ENCODE measurements around the gene WWOX.

Gene WWOX

DNA sequence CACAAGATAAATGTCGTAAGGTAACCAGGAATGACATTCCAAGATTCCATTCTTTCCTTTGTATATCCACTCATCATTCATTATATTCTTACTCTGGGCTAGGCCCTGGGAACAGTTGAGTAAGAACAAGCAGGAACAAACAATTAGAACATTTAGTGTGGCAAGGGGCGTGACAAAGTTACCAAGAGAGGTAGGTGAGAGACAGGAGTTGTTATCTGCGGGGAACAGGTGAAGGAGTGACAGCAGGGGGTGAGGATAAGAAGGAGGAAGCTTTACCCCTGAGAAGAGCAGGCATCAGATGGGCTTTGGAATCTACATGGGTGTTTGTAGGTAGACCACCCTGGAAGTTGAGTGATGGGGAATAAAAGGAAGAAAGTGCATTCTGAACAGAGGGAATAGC lies 568.9 kb downstream of the WWOX start:
- no peak overlapping the region for H3K4me3 ChIP-seq (ENCODE audit: low read length)
- H3K27me3 ChIP-seq (ENCODE audit: control insufficient read depth, insufficient read depth, low read length), result no peaks in the 10 kb centered on the region
- no peaks in the 10 kb centered on the region for H3K36me3 ChIP-seq (ENCODE audit: control insufficient read depth, insufficient read depth, low read length)
- no peaks in the 10 kb centered on the region for H3K9me3 ChIP-seq (ENCODE audit: control insufficient read depth, low read length)
- no peak overlapping the region for H3K9ac ChIP-seq (ENCODE audit: low read length)
- peaks cover 4% of the 10 kb centered on the region for H3K4me1 ChIP-seq (ENCODE audit: control insufficient read depth, insufficient read depth, low read length)

DNA sequence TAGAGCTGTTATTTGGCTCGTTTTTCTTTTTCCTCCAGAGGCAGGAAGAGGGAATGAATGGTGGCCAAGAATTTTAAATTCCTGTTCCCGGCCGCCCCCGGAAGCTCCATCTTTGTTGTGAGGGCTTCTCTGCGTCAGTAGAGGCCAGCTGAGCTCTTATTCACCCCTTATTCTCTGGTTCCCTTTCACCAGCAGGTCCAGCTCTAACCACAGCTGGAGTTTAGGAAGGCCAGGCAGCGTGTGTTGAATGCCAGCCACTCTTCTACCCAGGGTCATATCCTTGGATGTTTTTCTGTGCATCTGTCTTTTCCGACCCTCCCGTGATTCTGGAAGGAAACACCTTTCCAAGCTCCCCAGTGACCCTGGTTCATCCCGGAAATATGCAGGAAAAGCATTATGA lies 570.5 kb downstream of the WWOX start:
- Histone ChIP-seq H3K4me1 (ENCODE audit: control insufficient read depth, insufficient read depth, low read length) (peaks cover 4% of the 10 kb centered on the region), H3K9me3 (ENCODE audit: control insufficient read depth, low read length) (no peaks in the 10 kb centered on the region), H3K36me3 (ENCODE audit: control insufficient read depth, insufficient read depth, low read length) (no peaks in the 10 kb centered on the region), H3K27me3 (ENCODE audit: control insufficient read depth, insufficient read depth, low read length) (no peaks in the 10 kb centered on the region), H3K4me3 (ENCODE audit: low read length) (no peak overlapping the region), H3K9ac (ENCODE audit: low read length) (no peak overlapping the region)

DNA sequence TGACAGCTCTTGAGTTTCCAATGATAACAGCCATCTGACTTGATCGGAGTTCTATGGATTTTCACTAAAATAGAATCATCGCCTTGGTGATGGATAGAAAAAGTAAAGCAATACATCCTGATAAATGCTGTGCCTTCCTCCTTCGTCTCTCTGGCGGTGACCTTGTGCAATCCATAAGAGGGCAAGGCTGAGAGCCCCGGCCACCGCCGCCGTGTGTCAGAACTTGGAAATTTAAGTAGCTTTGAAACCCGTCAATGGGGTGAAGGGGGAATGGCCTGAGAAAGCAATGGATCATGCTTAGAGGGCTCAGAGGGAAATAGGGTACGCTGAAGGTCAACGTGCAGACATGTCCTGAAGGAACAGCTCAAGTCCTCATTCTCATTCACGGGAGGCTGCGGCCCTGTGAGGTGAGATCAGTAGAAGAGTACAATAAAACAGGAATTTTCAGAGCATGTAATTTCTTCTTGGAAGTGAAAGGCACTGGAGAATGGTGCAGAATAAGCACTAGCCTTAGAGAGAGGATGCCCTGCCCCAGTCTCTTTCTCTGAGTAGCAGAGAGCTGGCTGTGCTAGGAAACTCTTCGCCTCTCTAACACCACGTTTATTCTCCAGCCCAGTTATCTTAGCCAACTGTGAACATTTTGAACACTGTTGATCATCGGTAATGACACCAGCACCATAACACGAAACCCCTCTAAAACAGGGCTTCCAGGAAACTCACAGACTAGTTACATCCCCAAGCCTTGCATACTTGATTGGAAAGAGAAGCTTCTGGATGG lies 573.5 kb downstream of the WWOX start:
- H3K4me1 ChIP-seq (ENCODE audit: control insufficient read depth, insufficient read depth, low read length), result peaks cover 4% of the 10 kb centered on the region
- H3K9me3 ChIP-seq (ENCODE audit: control insufficient read depth, low read length), result no peaks in the 10 kb centered on the region
- no peaks in the 10 kb centered on the region for H3K27me3 ChIP-seq (ENCODE audit: control insufficient read depth, insufficient read depth, low read length)
- H3K9ac ChIP-seq (ENCODE audit: low read length), result no peak overlapping the region
- no peak overlapping the region for H3K4me3 ChIP-seq (ENCODE audit: low read length)
- H3K36me3 ChIP-seq (ENCODE audit: control insufficient read depth, insufficient read depth, low read length), result no peaks in the 10 kb centered on the region

DNA sequence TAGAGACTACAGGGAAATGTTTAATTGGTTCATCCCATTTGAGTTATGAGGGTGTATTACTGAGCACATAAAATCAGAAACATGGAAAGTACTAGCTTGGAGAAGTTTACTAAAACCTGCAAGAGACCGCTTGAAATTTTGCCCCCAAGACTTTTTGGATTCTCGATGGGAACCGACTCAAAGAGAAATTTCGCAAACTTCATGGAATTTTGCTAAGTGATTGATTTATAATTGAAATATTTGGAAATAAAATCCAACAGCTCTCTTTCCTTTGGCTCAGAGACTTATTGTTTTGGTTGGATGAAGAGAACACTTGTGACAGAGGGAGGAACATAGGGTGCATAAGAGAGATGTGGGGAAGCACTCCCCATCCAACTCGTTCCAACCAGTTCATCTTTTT lies 574.4 kb downstream of the WWOX start:
- H3K27me3 ChIP-seq (ENCODE audit: control insufficient read depth, insufficient read depth, low read length), result no peaks in the 10 kb centered on the region
- H3K9ac ChIP-seq (ENCODE audit: low read length), result no peak overlapping the region
- H3K36me3 ChIP-seq (ENCODE audit: control insufficient read depth, insufficient read depth, low read length), result no peaks in the 10 kb centered on the region
- H3K9me3 ChIP-seq (ENCODE audit: control insufficient read depth, low read length), result no peaks in the 10 kb centered on the region
- peaks cover 4% of the 10 kb centered on the region for H3K4me1 ChIP-seq (ENCODE audit: control insufficient read depth, insufficient read depth, low read length)
- H3K4me3 ChIP-seq (ENCODE audit: low read length), result no peak overlapping the region

DNA sequence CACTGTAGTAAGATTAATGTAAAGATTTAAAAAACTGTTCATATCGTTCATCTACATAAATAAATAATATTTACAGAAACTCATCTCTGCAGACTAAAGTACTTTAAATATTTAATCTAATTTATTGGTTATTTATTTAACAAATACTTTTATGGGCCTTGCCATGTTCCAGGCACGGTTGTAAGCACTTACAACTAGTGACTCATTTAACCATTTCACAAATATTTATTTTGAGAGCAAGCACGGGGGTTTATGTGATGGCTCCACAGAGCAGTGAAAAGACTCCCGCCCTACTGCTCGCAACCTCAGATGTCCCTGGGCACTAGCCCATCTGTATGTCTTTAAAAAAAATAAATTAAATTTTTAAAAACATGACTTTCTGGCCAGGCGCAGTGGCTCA lies 575.9 kb downstream of the WWOX start:
- H3K27me3 ChIP-seq (ENCODE audit: control insufficient read depth, insufficient read depth, low read length), result no peaks in the 10 kb centered on the region
- no peak overlapping the region for H3K4me3 ChIP-seq (ENCODE audit: low read length)
- no peaks in the 10 kb centered on the region for H3K9me3 ChIP-seq (ENCODE audit: control insufficient read depth, low read length)
- H3K36me3 ChIP-seq (ENCODE audit: control insufficient read depth, insufficient read depth, low read length), result no peaks in the 10 kb centered on the region
- H3K9ac ChIP-seq (ENCODE audit: low read length), result no peak overlapping the region
- H3K4me1 ChIP-seq (ENCODE audit: control insufficient read depth, insufficient read depth, low read length), result peaks cover under 1% of the 10 kb centered on the region

DNA sequence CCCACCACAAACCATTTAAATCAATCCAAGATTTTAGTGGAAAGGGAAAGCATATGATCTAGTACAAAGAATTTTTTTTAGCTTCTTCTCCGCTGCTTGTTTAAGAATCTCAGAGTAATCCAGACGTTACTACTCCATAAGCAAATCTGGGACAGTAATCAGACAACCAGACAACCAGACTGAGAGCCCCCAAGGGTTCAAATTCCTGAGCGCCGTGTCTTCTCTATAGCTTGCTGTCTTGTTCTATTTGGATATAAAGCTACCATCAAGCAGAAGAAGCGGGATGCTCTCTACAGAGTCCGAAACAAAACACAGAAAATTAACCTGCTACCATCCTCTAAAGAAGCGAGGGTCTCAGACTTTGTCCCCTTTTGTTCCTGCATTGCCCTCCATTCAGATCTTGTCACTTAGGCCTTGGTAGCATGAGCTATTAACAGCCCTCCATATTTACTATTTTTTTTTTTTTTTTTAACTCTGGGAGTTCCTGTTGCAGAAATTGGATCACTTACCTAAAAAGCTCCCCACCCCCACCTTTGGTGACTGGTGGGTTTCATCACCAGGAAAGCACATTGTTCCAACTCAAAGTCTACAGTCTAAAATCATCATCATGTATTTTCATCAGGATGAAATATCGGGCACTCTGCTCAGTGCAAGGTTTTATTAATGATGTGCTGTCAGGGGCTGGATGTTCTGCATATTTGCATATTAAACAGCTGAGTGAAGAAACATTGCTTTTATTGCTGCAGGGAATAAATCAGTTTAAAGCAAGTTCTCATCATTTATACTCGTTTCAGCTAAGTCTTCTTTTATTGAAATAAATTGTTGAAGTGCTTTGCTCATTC lies 576.7 kb downstream of the WWOX start:
- H3K4me1 ChIP-seq (ENCODE audit: control insufficient read depth, insufficient read depth, low read length), result no peaks in the 10 kb centered on the region
- H3K4me3 ChIP-seq (ENCODE audit: low read length), result no peak overlapping the region
- no peaks in the 10 kb centered on the region for H3K9me3 ChIP-seq (ENCODE audit: control insufficient read depth, low read length)
- H3K27me3 ChIP-seq (ENCODE audit: control insufficient read depth, insufficient read depth, low read length), result no peaks in the 10 kb centered on the region
- no peaks in the 10 kb centered on the region for H3K36me3 ChIP-seq (ENCODE audit: control insufficient read depth, insufficient read depth, low read length)
- no peak overlapping the region for H3K9ac ChIP-seq (ENCODE audit: low read length)

DNA sequence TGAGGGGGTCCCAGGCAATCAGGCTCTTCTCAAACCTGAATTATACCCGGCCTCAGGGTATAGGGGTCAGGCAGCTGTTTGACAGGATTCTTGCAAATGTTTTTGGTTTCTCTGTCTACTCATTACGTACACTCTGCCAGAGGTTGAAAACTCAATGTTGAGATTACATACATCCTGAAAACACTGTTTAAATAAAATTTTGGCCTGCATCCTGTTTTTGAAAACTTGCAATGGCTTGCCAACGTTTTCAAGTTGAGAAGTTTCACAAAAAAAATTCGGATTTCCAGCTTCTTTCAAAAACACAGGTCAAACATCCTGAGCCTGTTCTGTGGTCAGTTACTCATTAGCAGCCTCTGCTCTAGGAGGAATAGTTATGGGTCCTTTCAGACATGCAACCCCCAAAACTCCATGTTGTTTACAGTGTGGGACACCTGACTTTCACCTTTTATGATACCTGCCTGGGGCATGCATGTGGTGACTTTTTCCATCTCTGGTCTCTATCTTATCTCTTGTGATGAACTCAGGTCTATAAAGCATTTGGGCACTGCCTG lies 577.8 kb downstream of the WWOX start:
- no peaks in the 10 kb centered on the region for H3K4me1 ChIP-seq (ENCODE audit: control insufficient read depth, insufficient read depth, low read length)
- no peaks in the 10 kb centered on the region for H3K36me3 ChIP-seq (ENCODE audit: control insufficient read depth, insufficient read depth, low read length)
- no peak overlapping the region for H3K9ac ChIP-seq (ENCODE audit: low read length)
- H3K4me3 ChIP-seq (ENCODE audit: low read length), result no peak overlapping the region
- H3K9me3 ChIP-seq (ENCODE audit: control insufficient read depth, low read length), result no peaks in the 10 kb centered on the region
- H3K27me3 ChIP-seq (ENCODE audit: control insufficient read depth, insufficient read depth, low read length), result no peaks in the 10 kb centered on the region

DNA sequence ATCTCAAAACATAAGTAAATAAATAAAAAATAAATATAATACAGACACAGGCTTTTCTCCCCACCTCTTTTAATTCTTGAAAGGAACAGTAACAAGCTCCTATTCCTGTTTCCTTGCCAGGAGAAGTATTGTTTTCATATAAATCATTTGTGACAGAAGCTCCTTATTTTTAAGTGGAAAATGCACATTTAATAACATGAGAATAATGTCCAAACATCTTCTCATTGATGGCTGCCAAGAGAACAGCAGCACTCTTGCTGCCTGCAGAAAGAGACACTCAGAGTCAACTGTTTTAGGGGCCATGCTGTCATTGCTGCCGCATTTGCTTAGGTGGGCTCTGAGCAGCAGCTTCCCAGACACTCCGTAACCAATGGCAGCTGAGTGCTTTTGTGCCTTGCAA lies 580.1 kb downstream of the WWOX start:
- Histone ChIP-seq H3K36me3 (ENCODE audit: control insufficient read depth, insufficient read depth, low read length) (no peaks in the 10 kb centered on the region), H3K4me3 (ENCODE audit: low read length) (no peak overlapping the region), H3K27me3 (ENCODE audit: control insufficient read depth, insufficient read depth, low read length) (no peaks in the 10 kb centered on the region), H3K4me1 (ENCODE audit: control insufficient read depth, insufficient read depth, low read length) (no peaks in the 10 kb centered on the region), H3K9me3 (ENCODE audit: control insufficient read depth, low read length) (no peaks in the 10 kb centered on the region), H3K9ac (ENCODE audit: low read length) (no peak overlapping the region)

DNA sequence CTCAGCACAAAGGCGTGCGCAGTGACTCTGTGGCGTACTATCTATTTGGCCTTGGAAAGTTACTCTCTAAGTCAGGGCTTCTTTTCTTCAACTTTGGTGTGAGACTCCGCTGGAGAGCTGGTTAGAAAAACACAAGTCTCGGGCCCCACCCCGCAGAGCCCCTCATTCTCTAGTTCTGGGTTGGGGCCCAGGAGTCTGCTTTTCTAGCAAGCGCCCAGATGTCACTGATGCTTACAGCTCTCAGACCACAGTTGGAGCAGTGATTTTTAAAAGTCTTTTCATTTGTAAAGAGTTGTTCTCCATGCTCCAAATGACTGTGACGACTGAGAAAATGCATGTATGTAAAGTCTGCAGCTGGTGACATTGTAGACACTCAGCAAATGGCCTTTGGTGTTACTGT lies 582.3 kb downstream of the WWOX start:
- no peaks in the 10 kb centered on the region for H3K27me3 ChIP-seq (ENCODE audit: control insufficient read depth, insufficient read depth, low read length)
- no peak overlapping the region for H3K9ac ChIP-seq (ENCODE audit: low read length)
- H3K9me3 ChIP-seq (ENCODE audit: control insufficient read depth, low read length), result no peaks in the 10 kb centered on the region
- H3K4me1 ChIP-seq (ENCODE audit: control insufficient read depth, insufficient read depth, low read length), result no peaks in the 10 kb centered on the region
- H3K4me3 ChIP-seq (ENCODE audit: low read length), result no peak overlapping the region
- H3K36me3 ChIP-seq (ENCODE audit: control insufficient read depth, insufficient read depth, low read length), result no peaks in the 10 kb centered on the region

DNA sequence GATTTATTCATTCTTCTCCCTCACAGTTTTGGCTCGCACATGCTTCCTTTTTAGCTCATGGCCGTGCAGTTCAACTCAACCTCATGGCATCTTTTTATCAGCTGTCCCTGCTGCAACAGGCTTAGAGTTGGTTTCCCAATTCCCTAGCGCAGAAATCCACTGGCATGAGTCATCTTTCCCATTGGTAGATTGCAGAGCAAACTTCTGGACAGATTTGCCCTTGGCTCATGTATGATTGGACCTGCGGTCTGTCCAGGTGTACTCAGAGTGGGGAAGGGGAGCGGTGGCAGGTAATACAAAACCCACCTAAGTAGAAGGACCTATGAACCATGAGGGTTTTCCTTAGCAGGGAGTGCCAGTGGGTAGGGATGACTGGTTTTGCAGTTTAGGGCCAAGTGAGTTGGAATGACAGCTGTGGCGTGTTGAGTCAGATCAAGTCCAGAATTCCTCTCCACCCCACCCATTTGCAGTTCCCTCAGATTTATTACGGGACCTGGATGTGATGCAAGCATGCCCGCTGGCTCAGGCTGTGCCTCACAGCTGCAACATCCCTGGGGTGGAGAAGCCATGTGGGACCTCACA lies 584.7 kb downstream of the WWOX start:
- no peak overlapping the region for H3K9ac ChIP-seq (ENCODE audit: low read length)
- H3K4me3 ChIP-seq (ENCODE audit: low read length), result no peak overlapping the region

DNA sequence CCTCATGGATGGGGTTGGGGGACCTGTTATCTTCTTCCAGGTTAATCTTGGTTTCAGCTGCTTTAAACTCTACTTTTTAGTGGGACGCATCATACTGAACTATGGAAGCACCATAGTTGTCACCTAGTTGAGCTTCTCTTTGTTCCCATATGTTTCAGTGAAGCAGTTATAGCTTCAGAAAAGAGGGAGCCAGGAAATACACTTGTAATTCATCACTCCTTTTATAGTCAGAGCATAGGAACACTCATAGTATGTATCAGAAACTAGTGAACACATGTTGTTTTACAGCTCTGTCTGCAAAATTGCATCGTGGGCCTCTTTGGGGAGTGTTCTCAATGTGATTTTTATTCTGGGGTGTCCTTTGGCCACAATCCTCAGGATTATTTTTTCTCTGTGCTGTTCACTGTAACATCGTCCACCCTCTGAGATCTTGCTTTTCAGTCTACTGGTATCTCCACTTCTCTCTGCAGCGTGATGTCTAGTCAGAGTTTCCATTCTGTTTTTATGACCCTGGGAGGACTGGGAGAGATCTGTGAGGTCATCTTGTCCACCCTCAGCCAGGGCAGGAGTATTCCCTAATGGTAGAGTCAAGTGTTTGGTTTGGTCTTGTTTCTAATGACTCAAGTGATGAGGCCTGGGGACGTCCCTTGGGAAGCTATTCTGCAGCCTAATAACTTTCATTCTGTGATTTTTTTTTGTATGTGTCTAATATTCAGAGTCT lies 585.4 kb downstream of the WWOX start:
- Histone ChIP-seq H3K27me3 (ENCODE audit: control insufficient read depth, insufficient read depth, low read length) (no peaks in the 10 kb centered on the region), H3K9me3 (ENCODE audit: control insufficient read depth, low read length) (no peaks in the 10 kb centered on the region), H3K36me3 (ENCODE audit: control insufficient read depth, insufficient read depth, low read length) (no peaks in the 10 kb centered on the region), H3K4me3 (ENCODE audit: low read length) (no peak overlapping the region), H3K9ac (ENCODE audit: low read length) (no peak overlapping the region), H3K4me1 (ENCODE audit: control insufficient read depth, insufficient read depth, low read length) (no peaks in the 10 kb centered on the region)

More for the DNA sequence above, 584.7 kb downstream of the WWOX start:
- Histone ChIP-seq H3K36me3 (ENCODE audit: control insufficient read depth, insufficient read depth, low read length) (no peaks in the 10 kb centered on the region), H3K27me3 (ENCODE audit: control insufficient read depth, insufficient read depth, low read length) (no peaks in the 10 kb centered on the region), H3K4me1 (ENCODE audit: control insufficient read depth, insufficient read depth, low read length) (no peaks in the 10 kb centered on the region), H3K9me3 (ENCODE audit: control insufficient read depth, low read length) (no peaks in the 10 kb centered on the region)

All from mucosa of stomach (tissue), 1 donor.